Activated naive CD8-positive, alpha-beta T cell (primary cell): ENCODE data around the gene SLC1A1.
"Not testable (repeated sequence)": the region's sequence is repeated elsewhere in the genome, so short reads cannot be mapped to it uniquely, and the experiment has no call there.

ENCODE experiments used
- H3K27ac Mint-ChIP-seq: one replicate; pipeline ENCODE4 v1.8.0; 2021; ENCODE audit warnings: mixed read lengths
- H3K27me3 Mint-ChIP-seq: one replicate; pipeline ENCODE4 v1.8.0; 2021; ENCODE audit warnings: mixed read lengths
- H3K36me3 Mint-ChIP-seq: one replicate; pipeline ENCODE4 v1.8.0; 2021; ENCODE audit warnings: mixed read lengths
- H3K4me1 Mint-ChIP-seq: one replicate; pipeline ENCODE4 v1.8.0; 2021; ENCODE audit warnings: low read depth, mixed read lengths
- H3K4me3 Mint-ChIP-seq: one replicate; pipeline ENCODE4 v1.8.0; 2021; ENCODE audit warnings: mild to moderate bottlenecking, mixed read lengths
- H3K9me3 Mint-ChIP-seq: one replicate; pipeline ENCODE4 v1.8.0; 2021; ENCODE audit warnings: low read depth, mixed read lengths

Gene SLC1A1

GRCh38 chr9:4592295-4592694 is 102.0 kb downstream of the SLC1A1 start:
- H3K36me3 Mint-ChIP-seq = peaks cover 2% of the 10 kb centered on the region
- no peaks in the 10 kb centered on the region for H3K27me3 Mint-ChIP-seq
- H3K4me1 Mint-ChIP-seq = peaks cover 32% of the 10 kb centered on the region
- H3K27ac Mint-ChIP-seq = no peak overlapping the region
- no peaks in the 10 kb centered on the region for H3K9me3 Mint-ChIP-seq
- H3K4me3 Mint-ChIP-seq = no peak overlapping the region

- no peak overlapping the region for H3K4me3 Mint-ChIP-seq
- H3K27me3 Mint-ChIP-seq = no peaks in the 10 kb centered on the region
- peaks cover 36% of the 10 kb centered on the region for H3K4me1 Mint-ChIP-seq
- H3K9me3 Mint-ChIP-seq = no peaks in the 10 kb centered on the region
- H3K27ac Mint-ChIP-seq = no peak overlapping the region
- peaks cover 2% of the 10 kb centered on the region for H3K36me3 Mint-ChIP-seq
Measured at GRCh38 chr9:4592886-4593285, 102.6 kb downstream of the SLC1A1 start.

GRCh38 chr9:4594545-4594944 is 104.3 kb downstream of the SLC1A1 start:
- H3K27me3 Mint-ChIP-seq = no peaks in the 10 kb centered on the region
- H3K27ac Mint-ChIP-seq = no peak overlapping the region
- peaks cover 40% of the 10 kb centered on the region for H3K4me1 Mint-ChIP-seq
- H3K4me3 Mint-ChIP-seq = no peak overlapping the region
- no peaks in the 10 kb centered on the region for H3K36me3 Mint-ChIP-seq
- H3K9me3 Mint-ChIP-seq = no peaks in the 10 kb centered on the region

- Mint-ChIP-seq H3K36me3 (no peaks in the 10 kb centered on the region), H3K4me3 (no peak overlapping the region), H3K27ac (no peak overlapping the region), H3K27me3 (no peaks in the 10 kb centered on the region), H3K4me1 (peaks cover 43% of the 10 kb centered on the region), H3K9me3 (no peaks in the 10 kb centered on the region)
Measured at GRCh38 chr9:4594994-4595393, 104.7 kb downstream of the SLC1A1 start.

- Mint-ChIP-seq H3K4me3 (peak overlapping the region; percentile 67), H3K9me3 (no peaks in the 10 kb centered on the region), H3K36me3 (no peaks in the 10 kb centered on the region), H3K27ac (peak overlapping the region; percentile 85), H3K4me1 (peaks cover 53% of the 10 kb centered on the region), H3K27me3 (no peaks in the 10 kb centered on the region)
Measured at GRCh38 chr9:4596165-4596922, 106.1 kb downstream of the SLC1A1 start.

- no peaks in the 10 kb centered on the region for H3K36me3 Mint-ChIP-seq
- peak overlapping the region; percentile 58 for H3K27ac Mint-ChIP-seq
- H3K4me3 Mint-ChIP-seq = no peak overlapping the region
- peaks cover 53% of the 10 kb centered on the region for H3K4me1 Mint-ChIP-seq
- H3K27me3 Mint-ChIP-seq = no peaks in the 10 kb centered on the region
- no peaks in the 10 kb centered on the region for H3K9me3 Mint-ChIP-seq
Measured at GRCh38 chr9:4600368-4600767, 110.1 kb downstream of the SLC1A1 start.

- no peaks in the 10 kb centered on the region for H3K36me3 Mint-ChIP-seq
- no peak overlapping the region for H3K4me3 Mint-ChIP-seq
- no peaks in the 10 kb centered on the region for H3K9me3 Mint-ChIP-seq
- peaks cover 27% of the 10 kb centered on the region for H3K4me1 Mint-ChIP-seq
- no peak overlapping the region for H3K27ac Mint-ChIP-seq
- H3K27me3 Mint-ChIP-seq = no peaks in the 10 kb centered on the region
Measured at GRCh38 chr9:4603830-4604229, 113.6 kb downstream of the SLC1A1 start.

GRCh38 chr9:4604678-4605095 is 114.4 kb downstream of the SLC1A1 start:
- no peaks in the 10 kb centered on the region for H3K36me3 Mint-ChIP-seq
- H3K4me3 Mint-ChIP-seq = no peak overlapping the region
- no peaks in the 10 kb centered on the region for H3K9me3 Mint-ChIP-seq
- H3K4me1 Mint-ChIP-seq = peaks cover 26% of the 10 kb centered on the region
- H3K27ac Mint-ChIP-seq = no peak overlapping the region
- H3K27me3 Mint-ChIP-seq = no peaks in the 10 kb centered on the region

- H3K4me3 Mint-ChIP-seq = not testable (repeated sequence)
Measured at GRCh38 chr9:4606033-4606432, 115.8 kb downstream of the SLC1A1 start.

GRCh38 chr9:4614627-4615026 is 124.4 kb downstream of the SLC1A1 start:
- Mint-ChIP-seq H3K27me3 (no peaks in the 10 kb centered on the region), H3K4me1 (peaks cover 13% of the 10 kb centered on the region), H3K4me3 (no peak overlapping the region), H3K27ac (no peak overlapping the region), H3K9me3 (peaks cover 5% of the 10 kb centered on the region), H3K36me3 (peaks cover 7% of the 10 kb centered on the region)

More at GRCh38 chr9:4606033-4606432, 115.8 kb downstream of the SLC1A1 start:
- not testable (repeated sequence) for H3K9me3 Mint-ChIP-seq, H3K27ac Mint-ChIP-seq, H3K36me3 Mint-ChIP-seq, H3K27me3 Mint-ChIP-seq
- peaks cover 14% of the 10 kb centered on the region for H3K4me1 Mint-ChIP-seq

GRCh38 chr9:4615251-4615650 is 125.0 kb downstream of the SLC1A1 start:
- H3K4me1 Mint-ChIP-seq = peaks cover 19% of the 10 kb centered on the region
- H3K4me3 Mint-ChIP-seq = no peak overlapping the region
- no peaks in the 10 kb centered on the region for H3K27me3 Mint-ChIP-seq
- peaks cover 5% of the 10 kb centered on the region for H3K9me3 Mint-ChIP-seq
- H3K36me3 Mint-ChIP-seq = peaks cover 7% of the 10 kb centered on the region
- H3K27ac Mint-ChIP-seq = no peak overlapping the region

- peaks cover 5% of the 10 kb centered on the region for H3K9me3 Mint-ChIP-seq
- H3K27ac Mint-ChIP-seq = no peak overlapping the region
- H3K27me3 Mint-ChIP-seq = no peaks in the 10 kb centered on the region
- peaks cover 7% of the 10 kb centered on the region for H3K36me3 Mint-ChIP-seq
- no peak overlapping the region for H3K4me3 Mint-ChIP-seq
- peaks cover 24% of the 10 kb centered on the region for H3K4me1 Mint-ChIP-seq
Measured at GRCh38 chr9:4615778-4616177, 125.5 kb downstream of the SLC1A1 start.

GRCh38 chr9:4617752-4618151 is 127.5 kb downstream of the SLC1A1 start:
- peaks cover 3% of the 10 kb centered on the region for H3K36me3 Mint-ChIP-seq
- H3K9me3 Mint-ChIP-seq = no peaks in the 10 kb centered on the region
- H3K27me3 Mint-ChIP-seq = no peaks in the 10 kb centered on the region
- H3K4me3 Mint-ChIP-seq = no peak overlapping the region
- H3K4me1 Mint-ChIP-seq = peaks cover 27% of the 10 kb centered on the region
- H3K27ac Mint-ChIP-seq = no peak overlapping the region

- H3K27me3 Mint-ChIP-seq = no peaks in the 10 kb centered on the region
- peaks cover 3% of the 10 kb centered on the region for H3K36me3 Mint-ChIP-seq
- no peaks in the 10 kb centered on the region for H3K9me3 Mint-ChIP-seq
- peaks cover 27% of the 10 kb centered on the region for H3K4me1 Mint-ChIP-seq
- H3K27ac Mint-ChIP-seq = no peak overlapping the region
- no peak overlapping the region for H3K4me3 Mint-ChIP-seq
Measured at GRCh38 chr9:4618700-4619099, 128.4 kb downstream of the SLC1A1 start.

- Mint-ChIP-seq H3K36me3 (peaks cover 3% of the 10 kb centered on the region), H3K9me3 (no peaks in the 10 kb centered on the region), H3K27me3 (no peaks in the 10 kb centered on the region), H3K4me1 (peaks cover 23% of the 10 kb centered on the region), H3K4me3 (peak overlapping the region; percentile 10), H3K27ac (no peak overlapping the region)
Measured at GRCh38 chr9:4620057-4620765, 129.9 kb downstream of the SLC1A1 start.
